Activated T-cell treated with anti-CD3 and anti-CD28 coated beads, Interleukin-2, amount 50 U/mL, for 48 hours (primary cell): ENCODE measurements around the gene PDE4D.

ENCODE experiments used
- DNase-seq, 2 experiments: peaks; one replicate each; pipeline ENCODE4 v3.0.0-alpha.2; 2020

PDE4D gene

DNA sequence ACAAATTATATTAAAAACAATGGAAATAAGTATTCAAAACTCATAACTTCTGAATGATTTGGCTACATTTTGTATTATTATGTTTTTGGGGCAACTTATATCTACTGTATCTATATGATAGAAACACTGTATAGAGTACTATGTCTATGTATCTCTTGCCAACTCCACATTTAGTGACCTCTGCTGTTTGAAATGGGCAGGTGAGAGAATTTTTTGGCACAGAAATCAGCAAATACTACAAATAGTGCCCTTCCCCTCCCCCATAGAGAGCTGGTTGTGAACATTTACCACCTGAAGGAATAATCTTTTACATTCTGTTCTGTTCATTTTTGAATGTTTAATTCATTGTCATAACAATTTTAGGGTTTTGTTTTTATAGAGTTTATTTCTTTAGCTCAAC is 545.3 kb downstream of the PDE4D start:
- no peak for DNase-seq

- no peak for DNase-seq
These were observed 546.5 kb downstream of the PDE4D start for GRCh38 chr5:59346982-59347381.

- DNase-seq: no peak
These were observed 547.0 kb downstream of the PDE4D start for GRCh38 chr5:59346514-59346913.

DNA sequence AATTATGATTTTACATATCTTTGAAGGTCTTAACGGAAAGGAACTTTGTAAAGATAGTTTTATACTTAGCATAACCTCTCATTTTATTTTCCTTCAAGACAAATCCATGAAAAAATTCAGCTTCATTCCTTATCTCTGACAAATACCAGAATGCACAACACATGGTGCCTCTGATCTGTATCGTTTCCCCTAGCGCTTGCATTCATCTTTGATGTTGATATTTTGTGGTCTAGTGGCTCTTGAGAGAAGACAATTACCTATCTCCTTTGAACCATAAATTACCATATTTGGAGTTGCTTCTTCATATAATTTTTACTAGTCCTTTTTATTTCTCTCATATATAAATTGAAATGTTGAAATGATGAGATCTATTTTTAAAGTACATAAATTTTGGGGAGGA is 551.3 kb downstream of the PDE4D start:
- DNase-seq: no peak

- DNase-seq: no peak
These were observed 551.8 kb downstream of the PDE4D start for GRCh38 chr5:59341760-59342159.

DNA sequence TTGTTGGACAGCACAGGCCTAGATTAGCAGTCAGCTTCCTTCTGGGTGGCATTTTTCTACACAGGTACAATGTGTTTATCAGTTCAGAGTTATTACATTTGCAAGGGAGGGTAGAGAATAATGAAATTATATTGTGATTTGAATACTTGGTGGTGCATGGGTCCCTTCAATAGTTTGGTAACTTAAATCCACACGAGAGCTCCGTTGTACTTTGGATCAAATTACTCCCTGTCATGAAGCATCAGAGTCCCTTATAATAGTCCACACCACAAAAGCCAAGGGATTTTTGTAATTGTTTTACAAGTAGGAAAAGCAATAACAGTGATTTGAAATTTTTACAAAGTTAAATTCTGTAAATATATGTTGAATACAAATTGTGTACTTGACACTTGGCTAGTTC is 552.4 kb downstream of the PDE4D start:
- DNase-seq: no peak

DNA sequence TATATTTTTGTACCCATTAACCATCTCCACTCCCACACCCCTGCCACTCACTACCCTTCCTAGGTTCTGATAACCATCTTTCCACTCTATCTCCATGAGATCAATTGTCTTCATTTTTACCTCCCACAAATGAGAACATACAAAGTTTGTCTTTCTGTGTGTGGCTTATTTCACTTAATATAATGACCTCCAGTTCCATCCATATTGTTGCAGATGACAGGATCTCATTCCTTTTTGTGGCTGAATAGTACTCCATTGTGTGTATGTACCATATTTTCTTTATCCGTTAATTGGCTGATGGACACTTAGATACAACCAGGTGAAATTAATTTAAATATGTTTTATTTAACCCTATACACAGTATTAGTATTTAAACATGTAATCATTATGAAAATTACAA is 552.9 kb downstream of the PDE4D start:
- no peak for DNase-seq

DNA sequence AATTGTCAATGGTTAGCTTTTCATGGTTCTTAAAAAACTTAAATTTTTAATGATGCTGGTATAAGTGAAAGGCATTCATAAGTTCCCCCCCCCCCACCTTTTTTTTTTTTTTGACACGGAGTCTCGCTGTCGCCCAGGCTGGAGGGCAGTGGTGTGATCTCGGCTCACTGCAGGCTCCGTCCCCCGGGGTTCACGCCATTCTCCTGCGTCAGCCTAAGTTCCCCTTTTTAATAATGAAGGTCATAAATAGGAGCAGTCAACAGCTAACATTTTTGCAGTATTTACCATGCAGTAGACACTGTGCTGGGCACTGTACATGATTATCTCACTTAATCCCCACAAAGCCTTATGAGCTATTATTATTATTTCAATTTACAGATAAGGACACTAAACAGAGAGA is 556.3 kb downstream of the PDE4D start:
- no peak for DNase-seq

DNA sequence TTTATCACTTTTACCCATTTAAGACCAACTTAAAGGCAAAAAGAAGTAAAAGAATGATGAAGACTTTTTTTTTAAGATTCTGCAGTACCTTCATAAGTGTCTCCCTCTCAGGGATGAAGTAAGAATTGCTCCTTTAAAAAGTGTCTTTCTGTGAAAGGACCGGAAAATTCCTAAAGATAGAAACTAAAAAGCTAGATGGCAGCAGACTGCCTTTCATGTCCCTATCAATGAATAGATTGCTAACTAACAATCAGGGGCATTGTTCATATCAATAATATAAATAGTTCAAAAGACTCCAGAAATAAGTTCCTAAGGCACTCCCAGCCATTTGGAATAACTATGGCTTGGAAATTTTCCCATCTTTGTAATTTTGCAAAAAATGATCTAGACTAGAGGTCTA is 558.0 kb downstream of the PDE4D start:
- DNase-seq: no peak

DNA sequence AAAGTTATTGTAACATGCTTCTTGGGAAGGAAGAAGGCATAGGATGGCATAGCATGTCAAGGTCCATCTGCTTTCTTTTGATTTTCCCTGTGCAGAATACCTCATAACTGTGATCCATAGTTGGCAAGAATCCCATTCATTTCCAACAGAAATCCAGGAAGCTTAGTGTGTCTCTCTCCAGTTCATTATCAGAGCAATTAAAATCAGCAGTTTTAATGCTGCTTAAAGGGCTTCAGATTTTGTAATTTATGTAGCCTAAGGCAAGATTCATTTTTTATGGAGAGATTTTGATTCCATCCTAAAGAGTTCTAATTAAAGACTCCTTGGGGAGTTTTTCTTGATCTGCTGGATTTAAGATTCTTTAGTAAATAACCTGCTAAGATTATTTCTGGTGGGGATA is 560.1 kb downstream of the PDE4D start:
- DNase-seq: no peak

DNA sequence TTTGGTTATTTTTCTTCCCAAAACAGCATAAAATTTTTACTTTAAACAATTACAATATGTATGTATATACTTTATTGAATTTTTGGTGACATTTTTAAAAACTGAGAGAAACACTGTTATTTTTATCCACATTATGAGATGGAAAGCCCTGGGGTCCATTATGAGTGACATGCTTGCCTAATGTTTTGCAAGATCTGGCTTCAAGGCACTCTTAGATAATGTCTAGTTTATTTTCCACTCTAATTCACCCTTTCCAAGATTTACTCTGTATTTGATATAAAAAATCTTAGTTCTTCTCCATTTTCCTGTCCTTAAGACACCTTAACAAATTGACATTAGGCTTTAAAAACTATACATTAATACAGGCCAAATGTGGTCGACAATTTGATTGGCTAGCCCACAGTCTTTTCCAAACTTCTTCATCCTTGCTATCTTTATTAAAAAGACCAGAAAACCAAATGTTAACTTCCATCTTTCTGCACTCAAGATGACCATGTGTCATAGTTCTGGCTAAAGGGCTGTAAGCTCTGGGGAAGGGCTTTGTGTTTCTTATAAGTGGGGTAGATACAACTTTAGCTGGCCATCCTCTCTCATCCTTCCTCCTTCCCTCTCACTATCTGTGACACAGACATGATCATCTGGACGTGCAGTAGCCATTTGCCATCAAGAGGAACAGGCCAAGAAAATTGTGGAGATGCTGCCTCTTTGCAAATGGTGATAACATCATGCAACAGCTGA is 561.1 kb downstream of the PDE4D start:
- no peak for DNase-seq

DNA sequence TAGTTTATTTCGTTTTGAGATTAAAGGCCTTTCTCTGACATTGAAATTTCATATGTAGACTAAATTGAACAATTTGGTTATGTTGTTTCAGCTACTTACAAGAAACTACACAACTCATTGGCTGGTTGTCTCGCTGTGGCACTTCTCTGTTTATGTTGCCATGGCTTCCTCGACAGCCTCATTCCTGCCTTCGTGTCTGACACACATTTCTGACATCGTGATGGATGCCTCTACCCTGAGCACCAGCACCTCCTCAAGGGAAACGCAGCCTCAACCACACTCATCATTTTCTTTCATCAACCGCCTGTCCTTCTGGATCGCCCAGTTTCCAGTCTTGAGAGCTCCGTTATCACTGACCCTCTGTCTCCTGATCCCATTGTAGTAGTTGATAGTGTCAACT is 562.8 kb downstream of the PDE4D start:
- DNase-seq: no peak

GRCh38 chr5:59328709-59329296 is 564.7 kb downstream of the PDE4D start:
- no peak for DNase-seq

GRCh38 chr5:59327191-59327980 is 566.1 kb downstream of the PDE4D start:
- no peak for DNase-seq

GRCh38 chr5:59326596-59326995 is 566.9 kb downstream of the PDE4D start:
- no peak for DNase-seq

GRCh38 chr5:59325070-59325469 is 568.5 kb downstream of the PDE4D start:
- no peak for DNase-seq

DNA sequence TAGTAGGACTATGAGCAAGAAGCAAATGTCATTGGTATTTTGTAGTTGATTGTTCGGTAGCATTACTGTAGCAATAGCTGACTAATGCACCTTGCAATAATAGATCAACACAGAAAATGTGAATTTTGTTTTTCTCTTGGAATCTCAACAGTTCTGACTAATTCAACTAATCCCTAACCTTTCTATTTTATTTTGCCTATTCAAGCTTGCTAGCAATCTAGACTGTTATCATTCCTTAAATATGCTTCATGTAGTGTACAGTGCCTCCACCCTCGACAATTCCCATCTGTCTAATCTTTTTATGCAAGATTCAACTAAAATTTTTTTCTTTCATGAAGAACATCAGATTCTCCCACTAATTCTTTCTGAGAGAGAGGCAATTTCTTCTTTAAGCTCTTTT is 570.6 kb downstream of the PDE4D start:
- DNase-seq: no peak

DNA sequence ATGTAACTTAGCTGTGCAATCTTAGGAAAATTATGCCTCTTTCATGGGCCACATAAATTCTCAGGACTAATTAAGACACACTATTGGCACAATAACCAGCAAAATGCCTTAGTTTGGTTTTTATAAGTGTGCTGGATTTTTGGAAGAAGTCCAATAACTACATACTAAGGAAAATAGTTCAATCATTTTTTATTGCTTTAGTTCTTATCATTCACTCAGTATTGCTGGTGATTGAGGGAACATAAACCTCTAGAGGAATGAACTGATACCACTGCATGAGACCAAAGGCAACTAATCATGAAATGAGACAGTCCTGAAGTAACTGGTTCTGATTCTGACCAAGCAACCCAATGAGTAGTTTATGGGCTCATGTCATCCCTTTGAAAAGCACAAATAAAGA is 571.5 kb downstream of the PDE4D start:
- DNase-seq: no peak

GRCh38 chr5:59321642-59322041 is 571.9 kb downstream of the PDE4D start:
- DNase-seq: no peak

GRCh38 chr5:59320420-59320819 is 573.1 kb downstream of the PDE4D start:
- no peak for DNase-seq

DNA sequence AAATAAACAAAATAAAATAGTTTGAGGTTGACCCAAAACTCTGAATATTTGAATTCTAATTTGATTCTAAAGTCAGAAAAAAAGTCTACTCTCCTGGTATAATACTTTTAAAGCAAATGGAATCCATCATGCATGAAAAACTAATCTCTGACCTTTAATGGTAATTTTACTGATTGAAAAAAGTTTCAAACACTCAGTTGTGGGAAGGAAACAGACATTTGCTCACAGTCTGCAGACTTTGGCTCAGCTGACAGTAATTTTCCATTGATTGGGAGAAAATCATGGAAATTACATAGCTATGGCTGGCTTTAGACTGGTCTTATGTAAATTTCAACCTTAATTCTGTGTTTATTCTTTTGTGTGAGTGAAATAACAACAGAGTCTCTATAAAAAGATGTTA is 574.3 kb downstream of the PDE4D start:
- DNase-seq: no peak

DNA sequence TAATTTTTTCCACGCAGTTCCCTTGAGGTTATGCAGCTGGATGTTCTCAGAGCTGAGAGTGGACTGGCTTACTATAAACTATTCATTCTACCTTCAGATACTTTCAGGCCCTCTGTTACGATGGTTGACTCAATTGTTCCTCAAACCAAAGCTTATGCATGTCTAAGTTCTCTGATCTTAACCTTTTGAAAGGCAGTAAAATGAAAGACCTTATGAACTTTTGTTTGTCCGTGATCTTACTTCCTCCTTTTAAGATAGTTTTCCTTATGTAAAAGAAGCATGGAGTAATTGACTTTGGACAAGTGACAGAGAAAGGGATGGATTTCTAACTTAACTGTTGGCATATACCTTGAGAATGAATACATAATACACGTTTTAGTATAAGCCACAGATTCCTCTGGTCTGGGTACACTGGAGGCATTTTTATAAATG is 575.7 kb downstream of the PDE4D start:
- no peak for DNase-seq

DNA sequence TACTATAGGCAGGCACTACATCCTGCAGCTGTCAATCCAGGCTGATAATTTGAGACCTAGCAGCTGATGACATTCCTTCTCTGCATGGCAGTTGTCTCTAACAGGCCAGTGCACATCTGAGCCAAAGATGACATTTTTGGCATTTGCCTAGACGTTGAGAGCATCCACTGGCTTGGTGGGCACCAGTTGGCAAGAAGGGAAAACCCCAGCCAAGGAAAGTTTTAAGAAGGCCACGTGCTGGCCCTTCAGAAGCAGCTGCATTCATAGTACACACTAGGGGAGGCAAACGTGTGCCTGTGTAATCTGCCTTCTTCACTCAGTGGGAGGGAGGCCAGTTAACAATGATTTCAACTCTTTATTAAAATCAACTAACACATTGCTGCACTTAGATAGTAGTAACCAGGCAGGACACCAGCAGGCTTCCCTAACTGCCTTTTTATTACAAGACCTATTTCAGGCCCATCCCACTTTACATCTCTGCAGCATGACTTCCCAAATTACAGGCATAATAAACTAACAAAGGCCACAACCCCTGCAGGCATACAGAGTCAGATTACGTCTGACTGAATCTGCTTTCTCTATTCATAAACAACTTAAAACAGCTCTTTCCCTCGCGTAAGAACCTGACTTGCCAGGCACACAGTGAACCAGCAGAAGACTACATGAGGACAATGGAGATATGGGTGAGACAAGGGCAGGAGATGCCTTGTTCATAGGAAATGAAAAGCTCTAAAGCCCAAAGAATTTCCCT is 576.3 kb downstream of the PDE4D start:
- DNase-seq: no peak
